Measurements from ENCODE around the gene MYO7B.

Gene MYO7B

GRCh38 chr2:127640082-127641072 lies 104.9 kb downstream of the MYO7B start:
- DNase-seq: no peak

GRCh38 chr2:127641133-127641532 lies 105.7 kb downstream of the MYO7B start:
- DNase-seq: no peak

GRCh38 chr2:127641846-127642507 lies 106.5 kb downstream of the MYO7B start:
- no peak for DNase-seq

GRCh38 chr2:127642706-127643438 lies 107.4 kb downstream of the MYO7B start:
- no peak for DNase-seq

GRCh38 chr2:127643439-127644065 lies 108.1 kb downstream of the MYO7B start:
- DNase-seq: no peak

- DNase-seq: no peak
These were observed 108.9 kb downstream of the MYO7B start for GRCh38 chr2:127644066-127645025.

GRCh38 chr2:127645026-127645394 lies 109.5 kb downstream of the MYO7B start:
- DNase-seq: no peak

GRCh38 chr2:127645395-127646291 lies 110.2 kb downstream of the MYO7B start, which contains the start of gene GPR17:
TSS of gene GPR17 (plus strand) at chr2:127646153. CDS start at chr2:127650736, 4,583 bp downstream.
- DNase-seq: no peak

GRCh38 chr2:127646487-127647241 lies 111.2 kb downstream of the MYO7B start:
- no peak for DNase-seq

GRCh38 chr2:127647242-127648190 lies 112.0 kb downstream of the MYO7B start:
- no peak for DNase-seq

- DNase-seq: no peak
These were observed 112.8 kb downstream of the MYO7B start for GRCh38 chr2:127648321-127648720.

GRCh38 chr2:127649100-127649611 lies 113.7 kb downstream of the MYO7B start:
- DNase-seq: no peak

- DNase-seq: no peak
These were observed 114.2 kb downstream of the MYO7B start for GRCh38 chr2:127649684-127650040.

GRCh38 chr2:127650041-127650784 lies 114.7 kb downstream of the MYO7B start:
- no peak for DNase-seq

GRCh38 chr2:127650785-127651380 lies 115.4 kb downstream of the MYO7B start:
- DNase-seq: no peak

GRCh38 chr2:127651381-127651809 lies 115.9 kb downstream of the MYO7B start:
- no peak for DNase-seq

- no peak for DNase-seq
These were observed 116.6 kb downstream of the MYO7B start for GRCh38 chr2:127651971-127652550.

All from NCI-H446 treated with DMSO at 0.1 percent for 48 hours (cell line).